Gastroesophageal sphincter (tissue), 4 donors: ENCODE measurements around the gene TRIP12. TPM values are rescaled to one million over a fixed set of nuclear protein-coding genes. Genes with fewer than 3 reads are reported as not detected.

Experiments
- ATAC-seq: fragments of 150-250 bp; one replicate; pipeline ENCODE4 v1.9.1; 2016; ENCODE audit warnings: mild to moderate bottlenecking, moderate library complexity
- H3K27ac ChIP-seq, 4 donors: fragments of 200-600 bp; sonication (generic) in 3 of 4; 1 replicate in 3 of 4; 2 replicates in 1 of 4; pipeline ENCODE4 v1.5.1; 2016 to 2019
- H3K27me3 ChIP-seq: fragments of 200-600 bp; sonication (generic); one replicate; pipeline ENCODE4 v1.5.1; 2019
- H3K36me3 ChIP-seq, 2 donors: fragments of 200-600 bp; sonication (generic); one replicate each; pipeline ENCODE4 v1.5.1; 2019; ENCODE audit warnings: control low read depth in 1 of 2
- H3K4me1 ChIP-seq, 3 donors: fragments of 200-600 bp; sonication (generic); 1 replicate in 2 of 3; 2 replicates in 1 of 3; pipeline ENCODE4 v1.5.1; 2016 to 2019; ENCODE audit warnings: control low read depth in 2 of 3
- H3K4me3 ChIP-seq, 2 donors: fragments of 200-600 bp; sonication (generic); one replicate each; pipeline ENCODE4 v1.5.1; 2019; ENCODE audit warnings: mild to moderate bottlenecking in 1 of 2, moderate library complexity in 1 of 2
- H3K9me3 ChIP-seq, 3 donors: fragments of 200-600 bp; sonication (generic); one replicate each; pipeline ENCODE4 v1.5.1; 2017 to 2019; ENCODE audit warnings: control low read depth in 2 of 3
- CTCF ChIP-seq, 4 experiments: fragments of 200-600 bp in 2 of 4; fragments of 450-650 bp in 2 of 4; sonication (generic) in 1 of 4; IDR thresholded peaks; one replicate each; pipeline ENCODE4 v1.5.1; 2017 to 2019; ENCODE audit warnings: antibody characterized with exemption in 4 of 4, mild to moderate bottlenecking in 2 of 4, moderate library complexity in 2 of 4
- EP300 ChIP-seq: sonication (generic); formaldehyde crosslinking; IDR thresholded peaks from one replicate; pipeline ENCODE4 v1.6.1; 2017; ENCODE audit warnings: antibody characterized with exemption, mild to moderate bottlenecking
- POLR2A ChIP-seq, 2 donors: fragments of 450-650 bp; IDR thresholded peaks; one replicate each; pipeline ENCODE4 v1.6.1; 2017; ENCODE audit warnings: antibody characterized with exemption in 2 of 2, mild to moderate bottlenecking in 2 of 2, moderate library complexity in 1 of 2
- POLR2AphosphoS5 ChIP-seq: sonication (generic); formaldehyde crosslinking; IDR thresholded peaks from one replicate; pipeline ENCODE4 v1.6.1; 2017; ENCODE audit warnings: antibody characterized with exemption
- WGBS, 2 donors: methylation state at CpG; one replicate each; pipeline ENCODE4 v1.1.5; 2018; ENCODE audit warnings: low coverage in 1 of 2; 5-methylcytosine and 5-hydroxymethylcytosine counted together
- small RNA-seq, 4 donors: library from RNA; depleted of rRNA; stranded (forward); fragments of <200 nt; gene quantifications; one replicate each; pipeline ENCODE3, GENCODE V24; 2016
- total RNA-seq, 4 donors: library from RNA; depleted of rRNA; stranded (reverse); fragments of >200 nt; gene quantifications; one replicate each; pipeline ENCODE4 v1.1.0, GENCODE V29; 2016

The TRIP12 gene
- total RNA-seq, 4 donors from 2014 or later = 138 to 203 (median 185) TPM

GRCh38 chr2:229718057-229718456 lies 203.8 kb downstream of the TRIP12 start:
- TF ChIP-seq POLR2AphosphoS5 (no peak), POLR2A (IDR thresholded peaks at IDR 0.05) (no peak), EP300 (no peak), CTCF (IDR thresholded peaks at IDR 0.05) (no peak)
- Histone ChIP-seq H3K27me3 (peaks cover 77% of the 10 kb centered on the region), H3K36me3 (no peaks in the 10 kb centered on the region), H3K27ac (no peak overlapping the region), H3K4me3 (no peak overlapping the region), H3K4me1 (peaks cover 0 to 24% (median 13%) of the 10 kb centered on the region in 3 donors), H3K9me3 (no peaks in the 10 kb centered on the region)
- ATAC-seq = no peak
- 56% methylated on average over 1 of the region's 2 CpGs; no CpG with 5 or more reads in 1 of the 2 donors for WGBS, 2 donors

- no peaks in the 10 kb centered on the region for H3K9me3 ChIP-seq
- 0 to 16% methylated on average over 3 to 4 of the region's 4 CpGs for WGBS, 2 donors
- no peak overlapping the region for H3K4me3 ChIP-seq
- peaks cover 0 to 24% (median 13%) of the 10 kb centered on the region in 3 donors for H3K4me1 ChIP-seq
- H3K27ac ChIP-seq = no peak overlapping the region
- TF ChIP-seq POLR2AphosphoS5 (no peak), EP300 (no peak)
- no peaks in the 10 kb centered on the region for H3K36me3 ChIP-seq
- ATAC-seq = no peak
- peaks cover 98% of the 10 kb centered on the region for H3K27me3 ChIP-seq
Observed at GRCh38 chr2:229715895-229716507, 205.8 kb downstream of the TRIP12 start.

- TF ChIP-seq EP300 = no peak
- no peak for TF ChIP-seq POLR2A (IDR thresholded peaks at IDR 0.05)
- peak in 1 of 4 experiments; percentile 8 for TF ChIP-seq CTCF (IDR thresholded peaks at IDR 0.05)
- peak; percentile 61 for ATAC-seq
- peak overlapping the region in 1 of 2 donors; percentile 47 for H3K4me3 ChIP-seq
- H3K27ac ChIP-seq = no peak overlapping the region
- H3K27me3 ChIP-seq = peaks cover 100% of the 10 kb centered on the region
- H3K4me1 ChIP-seq = peaks cover 0 to 24% (median 13%) of the 10 kb centered on the region in 3 donors
- 0% methylated on average over 4 of the region's 60 CpGs; no CpG with 5 or more reads in 1 of the 2 donors for WGBS, 2 donors
- H3K9me3 ChIP-seq = no peaks in the 10 kb centered on the region
- no peaks in the 10 kb centered on the region for H3K36me3 ChIP-seq
Observed at GRCh38 chr2:229714736-229715541, 206.9 kb downstream of the TRIP12 start.

- TF ChIP-seq POLR2A (IDR thresholded peaks at IDR 0.05) (no peak), CTCF (IDR thresholded peaks at IDR 0.05) (no peak), EP300 (no peak), POLR2AphosphoS5 (no peak)
Observed at GRCh38 chr2:229714080-229714735, 207.6 kb downstream of the TRIP12 start, which contains the start of gene DNER. Gene DNER (minus strand): TSS chr2:229714555. CDS start chr2:229714423, 132 bp downstream.

More at GRCh38 chr2:229714080-229714735, 207.6 kb downstream of the TRIP12 start, which contains the start of gene DNER:
- peak within 1 kb of the TSS in 1 of 2 donors; percentile 47 for H3K4me3 ChIP-seq
- H3K4me1 ChIP-seq = peaks cover 0 to 24% (median 13%) of the 10 kb centered on the region in 3 donors
- no peaks in the 10 kb centered on the region for H3K9me3 ChIP-seq
- no peak within 1 kb of the TSS for H3K27ac ChIP-seq
- ATAC-seq = peak; percentile 10
- WGBS, 2 donors = no CpG with 5 or more reads among the region's 84 CpGs
- peaks cover 96% of the 10 kb centered on the region for H3K27me3 ChIP-seq
- no peaks in the 10 kb centered on the region for H3K36me3 ChIP-seq

Small RNAs within 50 kb of the gene (small RNA-seq; reads per million reads assigned to genes)
- gene RNU6-613P = 0 to 0.27 (median 0) reads per million in 4 donors
- 0 reads per million in 4 donors for gene RNU6-964P

Other genes starting within 250 kb of the TRIP12 start
- 10 to 100 TPM in 1 of 4 donors, 1 to 10 TPM in 2, under 1 TPM in 1; 0.31 to 13.3 (median 6.3) TPM for gene DNER, start 207.5 kb downstream of the TRIP12 start, total RNA-seq
- gene FBXO36, start 494 bp upstream of the TRIP12 start, total RNA-seq = 1 to 10 TPM; 2.2 to 3.6 (median 3.4) TPM
- 1 to 10 TPM in 3 of 4 donors, under 1 TPM in 1; 0.85 to 4.1 (median 2.7) TPM for gene SLC16A14, start 146.9 kb upstream of the TRIP12 start, total RNA-seq